ENCODE results near the gene SPRR4.
"Not testable (repeated sequence)": the region's sequence is repeated elsewhere in the genome, so short reads cannot be mapped to it uniquely, and the experiment has no call there.

SPRR4 gene

GRCh38 chr1:152967201-152967600 lies 3.2 kb upstream of the SPRR4 start:
- DNase-seq, result no peak

- no peak for DNase-seq
These were observed 2.2 kb upstream of the SPRR4 start for GRCh38 chr1:152968248-152968647.

GRCh38 chr1:152969036-152969435 lies 1.4 kb upstream of the SPRR4 start:
- no peak for DNase-seq

GRCh38 chr1:152972196-152972886 lies 1.9 kb downstream of the SPRR4 start:
- DNase-seq, result no peak

- no peak for DNase-seq
These were observed 6.2 kb downstream of the SPRR4 start for GRCh38 chr1:152976688-152977087.

- DNase-seq, result no peak
These were observed 7.2 kb downstream of the SPRR4 start for GRCh38 chr1:152977614-152978013.

- no peak for DNase-seq
These were observed 10.2 kb downstream of the SPRR4 start for GRCh38 chr1:152980676-152981075.

- DNase-seq, result no peak
These were observed 10.9 kb downstream of the SPRR4 start for GRCh38 chr1:152981146-152981871.

- DNase-seq, result no peak
These were observed 11.6 kb downstream of the SPRR4 start for GRCh38 chr1:152982076-152982475.

GRCh38 chr1:152983234-152983633 lies 12.8 kb downstream of the SPRR4 start:
- DNase-seq, result no peak

- no peak for DNase-seq
These were observed 13.3 kb downstream of the SPRR4 start, which contains the start of gene SPRR1A for GRCh38 chr1:152983743-152984142. Gene SPRR1A, plus strand, starts transcription at chr1:152984081. Its CDS starts 1,150 bp downstream, at chr1:152985231.

- DNase-seq, result no peak
These were observed 16.1 kb downstream of the SPRR4 start for GRCh38 chr1:152986578-152986977.

GRCh38 chr1:152993186-152993585 lies 22.7 kb downstream of the SPRR4 start:
- DNase-seq, result no peak

GRCh38 chr1:152995842-152996241 lies 25.4 kb downstream of the SPRR4 start:
- no peak for DNase-seq

- no peak for DNase-seq
These were observed 26.4 kb downstream of the SPRR4 start for GRCh38 chr1:152996633-152997400.

- no peak for DNase-seq
These were observed 27.5 kb downstream of the SPRR4 start for GRCh38 chr1:152997901-152998300.

- no peak for DNase-seq
These were observed 28.0 kb downstream of the SPRR4 start for GRCh38 chr1:152998476-152998875.

GRCh38 chr1:152999818-153000217 lies 29.4 kb downstream of the SPRR4 start:
- no peak for DNase-seq

- no peak for DNase-seq
These were observed 29.8 kb downstream of the SPRR4 start for GRCh38 chr1:153000294-153000693.

- no peak for DNase-seq
These were observed 30.9 kb downstream of the SPRR4 start, which contains the start of gene SPRR3 for GRCh38 chr1:153001382-153001781. Gene SPRR3, plus strand, starts transcription at chr1:153001749. Its CDS starts 1,272 bp downstream, at chr1:153003021.

GRCh38 chr1:153011235-153011758 lies 40.8 kb downstream of the SPRR4 start:
- not testable (repeated sequence) for DNase-seq

- DNase-seq, result not testable (repeated sequence)
These were observed 51.4 kb downstream of the SPRR4 start for GRCh38 chr1:153021829-153022228.

Measured in NCI-H526 (cell line).